GM21381 (cell line): ENCODE measurements around the gene GNG13.
"Not testable (repeated sequence)": the region's sequence is repeated elsewhere in the genome, so short reads cannot be mapped to it uniquely, and the experiment has no call there.

Experiments used
- ATAC-seq: cut with Tn5 transposase; IDR thresholded peaks from one replicate; pipeline ENCODE4 v1.9.1; 2021; ENCODE audit warnings: mild to moderate bottlenecking, moderate library complexity; ENCODE audit not compliant: unreplicated experiment

GNG13 gene

DNA sequence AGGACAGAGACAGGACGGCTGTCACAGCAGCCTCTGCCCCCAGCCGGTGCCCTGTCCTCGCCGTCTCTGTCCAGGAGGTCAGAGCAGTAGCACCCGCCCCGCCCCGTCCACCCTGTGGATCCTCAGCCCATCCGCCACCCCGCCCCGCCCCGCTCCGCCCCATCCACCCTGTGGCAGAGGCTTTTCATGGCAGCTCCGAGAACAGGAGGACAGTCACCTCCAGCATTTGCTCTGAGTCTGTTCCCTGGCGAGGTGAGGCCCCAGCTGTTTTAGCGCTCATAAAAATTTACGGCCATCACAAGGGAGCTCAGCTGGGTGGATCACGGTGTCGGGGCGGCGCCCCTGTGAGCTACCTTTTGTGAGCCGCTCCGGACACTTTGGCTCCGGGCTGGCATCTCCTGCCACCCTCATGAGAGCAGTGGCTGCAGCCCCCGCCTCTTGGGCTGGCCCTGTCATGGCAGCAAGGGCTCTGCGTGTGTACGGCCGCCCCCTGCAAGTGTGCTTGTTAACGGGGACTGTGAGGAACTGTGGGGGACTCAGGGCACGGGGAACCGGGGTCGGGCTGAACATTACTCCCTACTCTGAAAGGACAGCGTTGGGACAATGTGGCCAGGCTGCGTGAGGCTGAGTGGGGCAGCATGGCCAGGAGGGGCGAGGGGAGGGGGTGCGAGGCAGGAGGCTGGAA lies 32.3 kb upstream of the GNG13 start:
- no peak for ATAC-seq

DNA sequence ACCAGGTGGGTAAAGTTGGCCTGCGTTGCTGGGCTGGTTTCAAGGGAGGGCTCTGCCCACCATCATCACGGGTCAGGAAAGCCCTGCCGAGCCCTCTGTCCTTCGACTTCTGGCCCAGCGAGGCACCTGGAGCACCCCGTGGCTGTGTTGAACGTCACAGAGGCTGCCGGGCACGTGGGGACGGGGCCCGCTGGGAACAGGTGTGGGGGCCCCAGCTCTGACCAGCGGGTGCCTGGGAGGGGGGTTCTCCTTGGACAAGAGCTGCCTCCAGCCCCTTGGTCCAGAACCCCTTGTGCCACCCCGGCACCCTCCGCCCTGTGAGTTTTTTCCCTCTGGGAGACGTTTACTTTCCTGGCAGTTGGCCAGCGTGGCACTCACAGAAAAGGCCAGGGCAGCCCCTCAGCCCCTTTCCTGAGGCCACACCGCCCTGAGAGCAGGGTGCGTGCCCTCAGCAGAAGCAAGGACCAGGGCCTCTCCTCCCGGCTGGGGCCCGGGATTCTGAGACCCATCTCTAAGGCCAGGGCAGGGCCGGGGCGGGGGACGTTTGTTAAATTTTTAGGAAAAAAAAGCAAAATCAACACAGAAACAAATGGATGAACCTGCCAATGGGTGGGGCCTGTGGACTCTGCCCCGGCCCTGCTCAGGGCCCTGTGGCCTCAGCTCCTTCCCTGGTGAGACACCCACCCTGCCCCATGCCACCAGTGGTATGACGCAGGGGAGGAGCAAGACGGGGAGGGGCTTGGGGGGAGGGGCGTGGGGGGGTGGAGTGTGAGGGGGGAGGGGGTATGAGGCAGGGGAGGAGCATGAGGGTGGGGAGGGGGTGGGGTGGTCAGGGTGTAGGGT lies 31.3 kb upstream of the GNG13 start:
- ATAC-seq, result no peak

DNA sequence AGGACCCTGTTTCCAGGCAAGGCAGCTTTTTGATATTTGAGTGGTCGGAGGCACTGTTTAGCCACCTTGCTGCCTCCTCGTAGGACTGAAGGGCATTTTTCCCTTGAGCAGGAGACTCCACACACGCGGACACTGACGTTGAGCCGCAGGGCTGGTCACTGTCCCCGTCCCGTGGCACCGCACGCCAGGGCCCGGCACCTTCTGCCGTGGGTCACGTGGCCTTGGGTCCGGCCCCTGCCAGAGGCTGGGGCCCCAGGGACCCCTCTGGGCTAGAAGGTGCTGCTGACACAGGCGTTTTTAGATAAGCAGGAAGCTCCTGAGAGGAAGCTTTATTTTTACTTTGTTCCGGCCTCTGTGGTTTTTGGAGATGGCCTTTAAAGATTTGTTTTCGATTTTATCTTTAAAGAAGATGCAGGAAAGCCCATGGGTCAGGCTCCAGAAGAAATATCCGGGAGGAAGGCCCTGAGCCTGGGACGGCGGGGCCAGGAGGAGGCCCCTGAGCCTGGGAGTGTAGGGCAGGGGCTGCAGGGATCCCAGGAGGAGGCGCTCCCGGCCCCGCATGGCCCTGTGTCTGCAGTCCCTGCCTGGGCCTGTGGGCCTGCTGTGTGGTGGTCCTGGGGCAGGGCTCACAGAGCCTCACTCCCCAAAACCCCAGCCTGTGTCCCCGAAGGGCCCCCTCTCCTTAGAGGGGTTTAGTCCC lies 30.5 kb upstream of the GNG13 start:
- ATAC-seq, result no peak

DNA sequence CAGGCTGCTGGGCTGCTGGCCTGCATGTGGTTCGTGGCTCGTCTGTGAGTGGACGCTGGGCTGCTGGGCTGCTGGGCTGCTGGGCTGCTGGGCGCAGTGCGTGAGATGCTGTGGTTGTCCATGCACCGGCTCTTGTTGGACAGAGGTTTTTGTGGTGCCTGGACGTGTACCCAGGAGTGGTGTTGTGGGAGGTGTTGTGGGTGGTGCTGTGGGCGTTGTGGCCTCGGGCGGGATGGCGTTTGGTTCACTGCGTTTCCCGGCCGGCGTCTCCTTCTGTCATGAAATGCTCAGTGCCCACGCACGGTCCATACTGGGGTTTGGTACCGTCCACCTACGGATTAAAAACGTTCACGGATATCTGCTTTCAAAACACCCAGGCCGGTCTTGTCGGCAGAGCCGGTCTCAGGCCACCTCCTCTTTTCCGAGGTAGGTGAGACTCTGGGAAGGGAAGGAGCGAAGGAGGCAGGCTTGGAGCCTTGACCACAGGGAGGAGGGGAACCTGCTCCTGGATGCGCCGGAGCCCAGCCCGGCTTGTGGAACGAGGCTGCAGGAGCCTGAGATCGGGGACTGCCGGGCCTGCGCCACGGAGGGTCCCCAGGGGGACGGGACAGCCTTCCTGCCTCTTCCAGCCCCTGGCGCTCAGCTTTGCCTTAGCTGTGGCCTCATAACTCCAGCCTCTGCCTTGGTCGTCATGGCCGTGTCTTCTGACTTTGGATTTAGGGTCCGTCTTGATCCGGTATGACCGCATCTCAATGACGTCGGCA lies 29.8 kb upstream of the GNG13 start:
- ATAC-seq, result no peak

DNA sequence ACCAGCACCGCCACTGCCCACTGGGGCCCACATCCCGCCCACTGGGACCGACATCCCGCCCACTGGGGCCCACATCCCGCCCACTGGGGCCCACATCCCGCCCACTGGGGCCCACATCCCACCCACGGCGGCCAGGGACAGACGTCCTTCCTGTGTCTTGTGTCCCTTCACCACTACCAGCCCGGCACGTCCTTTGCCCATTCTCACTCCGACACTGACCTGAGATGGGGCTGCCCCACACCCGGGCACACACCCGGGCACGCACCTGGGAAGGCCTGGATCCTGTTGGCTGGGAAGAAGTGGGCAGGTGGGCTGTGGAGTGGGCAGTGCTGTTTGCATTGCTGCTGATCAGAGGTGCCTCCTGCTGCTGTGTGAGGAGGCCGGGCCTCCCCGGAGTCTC lies 28.4 kb upstream of the GNG13 start:
- no peak for ATAC-seq

DNA sequence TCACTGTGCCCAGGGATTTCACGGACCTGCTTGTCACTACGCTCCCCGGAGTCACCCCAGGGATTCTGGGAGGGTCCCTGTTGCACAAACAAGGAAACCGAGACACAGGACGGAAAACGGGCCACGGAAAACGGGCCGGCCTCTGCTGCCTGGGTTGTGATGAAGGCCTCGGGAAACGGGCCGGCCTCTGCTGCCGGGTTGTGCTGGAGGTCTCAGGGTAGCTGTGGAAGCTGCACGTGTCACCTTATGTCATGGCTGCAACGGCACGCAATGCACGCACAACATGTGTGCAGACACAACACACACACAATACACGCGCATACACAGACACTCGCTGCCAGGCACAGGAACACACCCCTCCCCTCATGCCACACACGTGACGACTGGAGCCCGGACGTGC lies 27.0 kb upstream of the GNG13 start:
- no peak for ATAC-seq

DNA sequence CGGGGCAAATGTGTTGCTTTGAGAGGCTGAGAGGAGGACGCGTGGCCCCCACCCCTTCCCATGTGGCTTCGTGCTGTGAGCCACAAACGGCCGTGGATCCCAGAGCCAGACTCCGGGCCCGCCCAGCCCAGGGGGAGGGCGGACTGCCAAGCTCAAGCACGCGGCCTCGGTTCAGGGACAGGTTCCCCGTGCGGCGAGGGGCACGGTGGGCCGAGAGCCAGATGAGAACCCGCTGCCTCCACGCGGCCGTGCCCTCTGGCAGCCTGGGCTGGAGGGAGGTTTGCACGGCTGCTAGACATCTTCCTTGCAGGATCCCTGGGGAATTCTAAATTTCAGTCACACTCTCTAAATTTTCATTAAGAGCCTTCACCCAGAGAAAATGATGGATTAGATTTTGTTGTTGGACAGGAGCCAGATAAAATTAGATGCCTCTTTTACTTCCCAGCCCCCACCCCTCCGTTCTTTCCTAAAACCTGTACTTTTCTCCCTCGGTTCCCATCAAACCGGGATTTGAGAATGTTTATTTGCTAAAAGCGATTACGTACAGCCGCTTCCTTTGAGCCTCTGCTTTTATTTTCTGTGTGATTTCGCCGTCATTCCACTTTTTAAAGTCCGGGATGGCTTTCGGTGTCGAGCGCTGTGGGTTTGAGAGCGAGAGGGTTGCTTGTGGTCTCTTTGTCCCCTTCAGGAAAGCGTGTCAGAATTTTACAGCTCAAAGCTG lies 25.0 kb upstream of the GNG13 start:
- ATAC-seq, result no peak

DNA sequence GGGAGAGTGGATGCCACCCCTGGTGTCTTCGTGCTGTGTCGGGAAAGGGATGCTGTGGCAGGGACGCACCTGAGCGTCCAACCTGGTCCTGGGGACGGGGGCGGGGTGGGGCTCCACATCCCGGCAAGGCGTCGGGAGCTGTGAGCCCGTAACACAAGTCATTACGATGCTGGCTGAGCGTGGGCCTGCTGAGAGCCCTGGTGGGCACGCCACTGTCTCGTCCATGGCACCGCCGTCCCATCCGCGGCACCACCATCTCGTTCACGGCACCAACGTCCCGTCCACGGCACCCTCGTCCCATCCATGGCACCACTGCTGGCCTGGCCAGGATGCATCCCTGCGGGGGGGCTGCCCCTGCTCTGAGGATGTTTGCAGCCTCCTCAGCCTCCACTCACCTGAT lies 24.1 kb upstream of the GNG13 start:
- ATAC-seq, result no peak

DNA sequence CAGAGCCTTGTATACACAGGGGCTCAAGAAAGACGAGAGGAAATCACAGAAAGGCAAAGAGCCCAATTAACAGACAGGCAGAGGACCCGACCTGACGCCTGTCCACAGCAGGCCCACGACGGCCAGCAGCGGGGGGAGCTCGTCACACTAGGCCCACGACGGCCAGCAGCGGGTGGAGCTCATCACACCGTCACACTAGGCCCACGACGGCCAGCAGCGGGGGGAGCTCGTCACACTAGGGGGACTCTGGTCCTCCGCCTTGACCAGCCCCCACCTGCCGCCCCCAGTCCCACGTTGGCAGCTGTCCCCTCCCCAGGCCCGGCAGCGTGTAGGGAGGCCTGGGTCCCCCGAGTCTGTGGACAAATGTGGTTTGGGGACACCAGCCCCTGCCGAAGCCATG lies 23.7 kb upstream of the GNG13 start:
- no peak for ATAC-seq

DNA sequence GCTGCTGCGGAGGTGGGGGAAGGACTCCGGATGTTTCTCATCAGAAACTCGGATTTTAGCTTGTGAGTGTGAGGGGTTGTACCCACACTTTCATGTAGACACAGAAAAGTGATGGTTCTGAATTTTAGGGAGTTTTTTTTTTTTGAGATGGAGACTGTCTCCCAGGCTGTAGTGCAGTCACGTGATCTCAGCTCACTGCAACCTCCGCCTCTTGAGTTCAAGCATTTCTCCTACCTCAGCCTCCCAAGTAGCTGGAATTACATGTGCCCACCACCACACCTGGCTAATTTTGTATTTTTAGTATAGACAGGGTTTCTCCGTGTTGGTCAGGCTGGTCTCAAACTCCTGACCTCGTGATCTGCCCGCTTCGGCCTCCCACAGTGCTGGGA lies 22.4 kb upstream of the GNG13 start:
- ATAC-seq, result no peak

DNA sequence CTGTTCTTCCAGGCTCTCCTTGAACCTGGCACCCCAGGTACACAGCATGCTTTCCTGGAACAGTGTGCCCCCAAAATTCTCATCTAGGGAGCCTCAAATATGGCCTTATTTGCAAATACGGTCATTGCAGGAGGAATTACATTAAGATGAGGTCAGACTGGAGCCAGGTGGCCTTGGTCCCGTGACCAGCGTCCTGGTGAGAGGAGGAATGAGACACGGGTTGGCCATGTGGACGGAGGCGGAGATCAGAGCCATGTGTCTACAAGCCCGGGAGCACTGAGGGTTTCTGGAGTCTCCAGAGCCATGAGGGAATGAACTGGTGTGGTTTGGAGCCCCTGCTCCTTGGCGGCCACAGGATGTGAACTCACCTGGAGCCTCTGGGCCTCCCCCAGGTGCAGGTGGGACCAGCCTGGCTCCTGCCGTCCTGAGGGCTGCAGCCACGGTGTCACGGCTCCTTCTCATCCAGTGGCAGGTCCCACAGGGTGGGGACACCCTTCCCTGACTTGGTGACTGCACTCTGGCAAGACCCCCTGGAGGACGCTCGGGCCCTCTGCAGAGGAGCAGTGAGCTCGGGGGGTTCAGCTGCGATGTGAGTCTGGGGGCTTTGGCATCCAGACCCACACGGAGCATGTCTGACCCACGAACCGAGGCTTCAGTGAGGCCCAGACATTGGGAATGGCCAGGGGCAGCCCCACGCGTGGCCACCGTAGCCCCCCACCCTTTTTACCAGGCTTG lies 21.8 kb upstream of the GNG13 start:
- no peak for ATAC-seq

DNA sequence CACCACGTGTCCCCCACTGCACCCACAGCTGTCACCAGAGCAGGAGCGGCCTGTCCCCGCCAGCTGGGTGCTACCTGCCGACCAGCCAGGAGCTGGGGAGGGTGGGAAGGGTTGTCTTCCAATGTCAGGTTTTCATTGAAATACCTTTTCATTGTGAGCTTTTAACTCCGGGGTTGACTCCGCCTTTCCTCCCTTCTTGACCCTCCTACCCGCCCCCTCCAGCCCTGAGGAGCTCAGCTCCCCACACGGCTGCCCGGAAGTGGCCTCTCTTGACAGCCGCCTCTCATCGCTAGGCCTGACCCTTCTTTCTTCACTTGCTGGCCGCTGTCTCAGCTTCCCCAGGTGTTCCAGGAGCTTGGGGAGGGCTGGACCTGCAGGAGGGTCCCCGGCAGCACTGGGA lies 21.2 kb upstream of the GNG13 start:
- ATAC-seq, result no peak

DNA sequence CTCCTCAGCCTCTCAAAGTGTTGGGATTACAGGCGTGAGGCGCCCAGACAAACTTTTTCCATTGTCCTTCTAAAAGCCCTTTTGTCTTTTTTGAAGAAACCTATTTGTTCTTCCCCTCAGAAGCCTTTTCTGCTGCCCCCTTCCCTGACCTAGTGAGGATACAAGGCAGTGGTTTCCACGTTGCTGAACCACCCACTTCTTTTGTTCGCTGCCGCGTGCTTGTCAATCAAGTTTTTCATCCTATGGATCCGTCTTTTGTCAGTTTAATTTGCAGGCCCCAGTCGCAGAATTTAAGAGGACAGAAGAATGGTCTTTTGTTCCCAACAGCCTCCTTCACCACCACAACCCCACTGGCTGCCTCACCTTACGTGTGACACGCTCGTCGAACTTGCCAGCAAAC lies 20.2 kb upstream of the GNG13 start:
- ATAC-seq, result no peak

DNA sequence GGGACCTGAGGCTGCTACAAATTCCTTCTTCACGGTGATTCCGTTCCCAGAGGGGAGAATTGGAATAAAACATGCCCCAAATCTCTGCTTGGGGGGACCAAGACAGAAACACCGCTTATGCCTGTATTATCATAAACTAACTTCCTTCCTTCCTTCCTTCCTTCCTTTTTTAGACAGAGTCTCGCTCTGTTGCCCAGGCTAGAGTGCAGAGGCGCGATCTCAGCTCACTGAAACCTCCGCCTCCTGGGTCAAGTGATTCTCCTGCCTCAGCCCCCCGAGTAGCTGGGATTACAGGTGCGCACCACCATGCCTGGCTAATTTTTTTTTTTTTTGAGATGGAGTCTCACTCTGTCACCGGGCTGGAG lies 19.5 kb upstream of the GNG13 start:
- ATAC-seq, result not testable (repeated sequence)

DNA sequence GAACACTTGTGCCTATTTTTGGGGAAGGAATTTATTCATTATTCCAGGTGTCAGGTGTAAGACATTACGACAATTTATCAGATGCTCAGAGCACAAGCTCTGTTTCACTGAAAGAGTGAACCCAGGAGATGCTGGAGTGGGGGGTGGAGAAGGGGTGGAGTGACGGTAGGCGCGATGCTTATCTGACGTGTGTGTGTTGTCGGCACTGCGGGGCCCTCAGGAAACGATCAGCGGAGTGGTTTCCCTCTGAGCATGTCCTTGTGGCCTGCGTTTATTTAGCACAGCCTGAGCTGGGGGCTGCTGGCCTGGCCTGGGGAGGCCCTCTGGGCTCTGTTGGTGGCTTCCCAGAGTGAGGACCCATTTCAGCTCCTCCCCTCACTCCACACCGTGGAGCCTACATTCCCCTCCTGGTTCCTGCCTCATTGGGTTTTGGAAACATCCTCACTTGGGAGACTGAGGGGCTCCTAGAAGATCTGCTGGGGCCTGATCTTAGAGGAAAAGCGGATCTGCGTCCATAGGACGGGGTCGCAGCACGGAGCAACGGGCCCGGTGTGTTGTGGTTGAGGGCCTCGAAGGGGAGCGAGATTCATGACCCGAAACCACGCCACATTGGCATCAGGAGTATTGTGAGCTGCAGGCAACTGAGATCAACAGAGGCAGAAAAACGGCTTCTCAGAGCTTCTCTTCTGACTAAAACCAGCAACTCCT lies 19.0 kb upstream of the GNG13 start:
- ATAC-seq, result no peak

DNA sequence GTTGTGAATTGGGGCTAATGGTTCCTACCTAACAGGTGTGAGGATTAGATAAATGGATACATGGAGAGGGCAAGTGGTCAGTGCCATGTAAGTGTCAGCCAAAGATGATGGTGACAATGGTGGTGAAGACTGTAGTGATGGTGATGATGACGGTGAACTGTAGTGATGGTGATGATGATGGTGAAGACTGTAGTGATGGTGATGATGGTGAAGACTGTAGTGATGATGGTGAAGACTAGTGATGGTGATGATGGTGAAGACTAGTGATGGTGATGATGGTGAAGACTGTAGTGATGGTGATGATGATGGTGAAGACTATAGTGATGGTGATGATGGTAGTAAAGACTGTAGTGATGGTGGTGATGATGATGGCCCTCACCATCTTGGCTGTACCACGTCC lies 18.1 kb upstream of the GNG13 start:
- no peak for ATAC-seq

DNA sequence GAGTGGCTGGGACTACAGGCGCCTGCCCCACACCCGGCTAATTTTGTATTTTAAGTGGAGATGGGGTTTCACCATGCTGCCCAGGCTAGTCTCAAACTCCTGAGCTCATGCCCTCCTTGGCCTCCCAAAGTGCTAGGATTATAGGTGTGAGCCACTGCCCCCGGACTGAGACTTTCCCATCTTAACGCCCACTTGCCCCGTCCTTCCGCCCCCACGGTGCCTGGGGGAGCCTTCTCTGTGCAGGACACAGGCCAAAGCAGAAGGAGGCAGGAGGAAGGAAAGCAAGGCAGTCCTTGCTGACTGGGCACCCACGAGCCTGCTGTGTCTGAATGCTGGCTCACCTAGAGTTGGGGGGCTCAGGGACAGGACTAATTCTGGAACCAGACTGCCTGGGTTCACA lies 17.6 kb upstream of the GNG13 start:
- no peak for ATAC-seq

DNA sequence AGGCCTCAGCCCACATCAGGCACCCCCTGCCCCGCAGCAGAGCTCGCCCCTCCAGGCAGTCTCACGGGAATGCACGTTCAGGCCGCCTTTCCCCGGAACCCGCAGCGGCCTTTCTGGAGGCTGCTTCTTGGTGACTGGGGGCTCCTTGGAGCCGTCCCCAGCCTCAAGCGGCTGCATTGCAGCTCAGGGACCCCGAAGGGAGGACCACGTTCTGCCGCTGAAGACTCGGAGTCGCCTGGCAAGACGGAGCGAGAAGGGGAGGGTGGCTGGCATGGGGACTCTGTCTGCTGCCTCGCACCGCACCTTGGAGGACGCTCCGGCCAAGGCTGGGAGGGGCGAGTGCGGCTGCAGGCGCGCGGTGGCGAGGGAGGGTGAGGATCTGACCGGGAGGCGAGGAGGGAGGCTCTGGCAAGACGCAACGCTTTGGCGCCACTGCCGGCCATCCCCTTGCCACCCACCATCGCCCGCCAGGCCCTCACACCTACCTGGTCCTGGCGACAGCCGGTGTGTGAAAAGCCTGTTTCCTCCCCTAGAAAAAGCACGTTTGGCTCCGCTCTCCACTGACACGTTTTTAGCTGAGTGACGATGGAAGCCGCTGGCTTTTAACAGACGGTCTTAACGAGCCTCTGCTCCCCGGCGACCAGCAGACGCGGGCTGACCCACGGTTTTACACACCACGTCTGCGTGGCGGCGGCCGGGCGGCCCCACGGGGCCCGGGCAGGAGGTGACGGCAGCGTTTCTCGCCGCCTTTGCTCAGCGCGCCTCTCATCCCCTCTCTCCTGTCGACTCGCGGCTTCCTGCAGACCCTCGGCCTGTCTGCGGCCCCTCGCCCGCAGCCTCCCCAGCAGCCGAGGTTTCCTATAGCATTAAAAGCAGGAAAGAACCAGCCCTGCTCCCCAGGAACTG lies 16.7 kb upstream of the GNG13 start:
- no peak for ATAC-seq
